H1 (cell line): ENCODE measurements around the gene SPDYE18. TPM values are rescaled to one million over a fixed set of nuclear protein-coding genes. Genes with fewer than 3 reads are reported as not detected.
"Not testable (repeated sequence)": the region's sequence is repeated elsewhere in the genome, so short reads cannot be mapped to it uniquely, and the experiment has no call there.

Experiments
- CTCF ChIA-PET: fragments of 300-600 bp; sonication (Branson Sonifier 250); formaldehyde crosslinking; loops from one replicate; lab custom pipeline; 2021; ENCODE audit not compliant: partially characterized antibody; lab: Charles Lee
- POLR2A ChIA-PET: fragments of 300-600 bp; sonication (Branson Sonifier 250); formaldehyde crosslinking; loops from one replicate; lab custom pipeline; 2021; ENCODE audit warnings: inconsistent platforms; ENCODE audit not compliant: partially characterized antibody; lab: Charles Lee
- DNase-seq, 2 experiments: peaks; one replicate each; pipeline versions ENCODE4 v3.0.0 to v3.0.0-alpha.2; 2010 to 2022; ENCODE audit warnings: low spot score in 2 of 2, low read depth in 1 of 2, mixed read lengths in 1 of 2
- FAIRE-seq: peaks from 2 replicates; lab custom pipeline; 2011; peaks lifted over from hg19 to GRCh38; lab: Jason Lieb, UNC
- H2AFZ ChIP-seq: 2 replicates; pipeline ENCODE4 v1.8.1; 2012; ENCODE audit warnings: low read length, inconsistent platforms
- H2AK5ac ChIP-seq: 2 replicates; pipeline ENCODE4 v1.6.1; 2013; ENCODE audit warnings: low read depth, low read length
- H2BK120ac ChIP-seq: replicated peaks from 2 replicates; pipeline ENCODE3; 2013; ENCODE audit warnings: low read depth, low read length, inconsistent platforms
- H2BK12ac ChIP-seq: 2 replicates; pipeline ENCODE4 v1.6.1; 2013; ENCODE audit warnings: low read depth, low read length
- H2BK15ac ChIP-seq: 2 replicates; pipeline ENCODE4 v1.6.1; 2013; ENCODE audit warnings: low read length
- H2BK20ac ChIP-seq: 2 replicates; pipeline ENCODE4 v1.6.1; 2013; ENCODE audit warnings: low read length
- H2BK5ac ChIP-seq: 2 replicates; pipeline ENCODE4 v1.6.1; 2013; ENCODE audit warnings: low read depth, low read length
- H3K14ac ChIP-seq: 2 replicates; pipeline ENCODE4 v1.6.1; 2013; ENCODE audit warnings: inconsistent platforms; ENCODE audit not compliant: insufficient read length
- H3K18ac ChIP-seq: 2 replicates; pipeline ENCODE4 v1.6.1; 2013; ENCODE audit warnings: low read length; ENCODE audit errors: extremely low read depth
- H3K23ac ChIP-seq: 2 replicates; pipeline ENCODE4 v1.6.1; 2013; ENCODE audit warnings: inconsistent platforms; ENCODE audit not compliant: insufficient read length
- H3K23me2 ChIP-seq: 2 replicates; pipeline ENCODE4 v1.6.1; 2013; ENCODE audit warnings: low read depth, low read length
- H3K27ac ChIP-seq: 2 replicates; pipeline ENCODE4 v1.6.1; 2011; ENCODE audit warnings: low read depth, low read length, inconsistent platforms
- H3K27me3 ChIP-seq, 4 experiments: replicated peaks in 1 of 4; 1 replicate in 1 of 4; 2 replicates in 3 of 4; pipeline versions ENCODE4 v1.6.1 to v1.8.1; 2011 to 2013; ENCODE audit warnings: low read length in 3 of 4, mild to moderate bottlenecking in 3 of 4, inconsistent platforms in 2 of 4, mixed read lengths in 2 of 4, moderate library complexity in 1 of 4; ENCODE audit not compliant: control insufficient read depth in 3 of 4, insufficient read depth in 3 of 4; ENCODE audit errors: extremely low read depth in 1 of 4
- H3K36me3 ChIP-seq, 4 experiments: 2 replicates each; pipeline versions ENCODE4 v1.6.1 to v1.8.1; 2011 to 2013; ENCODE audit warnings: mild to moderate bottlenecking in 4 of 4, low read length in 3 of 4, moderate library complexity in 2 of 4, control low read depth in 1 of 4, inconsistent platforms in 1 of 4; ENCODE audit not compliant: insufficient read depth in 4 of 4, control insufficient read depth in 2 of 4
- H3K4ac ChIP-seq: replicated peaks from 2 replicates; pipeline ENCODE3; 2013; ENCODE audit warnings: low read length, low read depth, mixed read lengths, inconsistent platforms; ENCODE audit not compliant: insufficient read length
- H3K4me1 ChIP-seq, 4 experiments: replicated peaks in 1 of 4; 1 replicate in 1 of 4; 2 replicates in 3 of 4; pipeline versions ENCODE4 v1.6.1 to v1.8.1; 2011 to 2013; ENCODE audit warnings: low read length in 3 of 4, inconsistent platforms in 2 of 4, mixed read lengths in 1 of 4; ENCODE audit not compliant: insufficient read depth in 4 of 4, control insufficient read depth in 3 of 4
- H3K4me2 ChIP-seq, 2 experiments: 2 replicates each; pipeline versions ENCODE4 v1.6.1 to v1.8.1; 2011 to 2013; ENCODE audit warnings: low read depth in 2 of 2, low read length in 2 of 2, control low read depth in 1 of 2, inconsistent platforms in 1 of 2, mild to moderate bottlenecking in 1 of 2; ENCODE audit not compliant: insufficient read depth in 1 of 2
- H3K4me3 ChIP-seq, 4 experiments: fragments of 200-600, 300-600 bp in 1 of 4; sonication (generic), shearing (Covaris generic), sonication (Bioruptor Twin) in 1 of 4; 2 replicates each; pipeline versions ENCODE4 v1.5.1 to v1.8.1; 2011 to 2016; ENCODE audit warnings: low read length in 4 of 4, low read depth in 3 of 4, control low read depth in 2 of 4, inconsistent platforms in 2 of 4, mild to moderate bottlenecking in 2 of 4, mixed read lengths in 1 of 4, moderate library complexity in 1 of 4; ENCODE audit not compliant: insufficient read depth in 2 of 4; ENCODE audit errors: extremely low read depth in 1 of 4
- H3K56ac ChIP-seq: replicated peaks from 2 replicates; pipeline ENCODE3; 2013; ENCODE audit warnings: low read depth, mild to moderate bottlenecking, mixed read lengths, low read length, inconsistent platforms; ENCODE audit not compliant: insufficient read length
- H3K79me1 ChIP-seq: 2 replicates; pipeline ENCODE4 v1.6.1; 2013; ENCODE audit warnings: low read depth, low read length, control low read depth
- H3K79me2 ChIP-seq, 2 experiments: 2 replicates each; pipeline versions ENCODE4 v1.6.1 to v1.8.1; 2012 to 2013; ENCODE audit warnings: low read length in 2 of 2, mild to moderate bottlenecking in 2 of 2, inconsistent platforms in 1 of 2; ENCODE audit not compliant: insufficient read depth in 2 of 2, control insufficient read depth in 1 of 2
- H3K9ac ChIP-seq, 4 experiments: replicated peaks in 1 of 4; 1 replicate in 1 of 4; 2 replicates in 3 of 4; pipeline versions ENCODE4 v1.6.1 to v1.8.1; 2011 to 2013; ENCODE audit warnings: low read depth in 3 of 4, low read length in 3 of 4, control low read depth in 2 of 4, mild to moderate bottlenecking in 2 of 4, moderate library complexity in 2 of 4, inconsistent platforms in 1 of 4; ENCODE audit errors: extremely low read depth in 1 of 4
- H3K9me3 ChIP-seq, 2 experiments: 2 replicates each; pipeline versions ENCODE4 v1.6.1 to v1.8.1; 2012 to 2013; ENCODE audit warnings: mild to moderate bottlenecking in 2 of 2, moderate library complexity in 2 of 2, control low read depth in 1 of 2, inconsistent platforms in 1 of 2, low read depth in 1 of 2, low read length in 1 of 2, mixed read lengths in 1 of 2; ENCODE audit not compliant: insufficient read depth in 2 of 2
- H4K20me1 ChIP-seq, 2 experiments: replicated peaks in 1 of 2; 2 replicates each; pipeline versions ENCODE3 to v1.8.1; 2011 to 2013; ENCODE audit warnings: inconsistent platforms in 2 of 2, low read length in 2 of 2, mild to moderate bottlenecking in 1 of 2; ENCODE audit not compliant: insufficient read depth in 2 of 2, control insufficient read depth in 1 of 2
- H4K5ac ChIP-seq: 2 replicates; pipeline ENCODE4 v1.6.1; 2013; ENCODE audit warnings: low read length, low read depth, mixed read lengths, inconsistent platforms; ENCODE audit not compliant: insufficient read length
- H4K8ac ChIP-seq: 2 replicates; pipeline ENCODE4 v1.8.0; 2013; ENCODE audit warnings: mild to moderate bottlenecking, moderate library complexity, low read length, inconsistent platforms; ENCODE audit not compliant: insufficient read depth; ENCODE audit errors: extremely low read depth
- H4K91ac ChIP-seq: replicated peaks from 2 replicates; pipeline ENCODE3; 2013; ENCODE audit warnings: low read length, mixed read lengths, inconsistent platforms; ENCODE audit not compliant: insufficient read length
- WGBS, 2 experiments: shearing (Covaris generic) in 1 of 2; methylation state at CpG; one replicate each; pipeline versions ENCODE4 v1.1.6 to v1.1.7; 2013 to 2015; ENCODE audit warnings: low lambda C conversion rate in 2 of 2, mixed read lengths in 2 of 2, inconsistent platforms in 1 of 2, low coverage in 1 of 2, missing lambda C conversion rate in 1 of 2; ENCODE audit not compliant: insufficient replicate concordance in 2 of 2, insufficient coverage in 1 of 2, insufficient read length in 1 of 2; ENCODE audit errors: extremely low coverage in 1 of 2, missing lambda C conversion rate in 1 of 2; 5-methylcytosine and 5-hydroxymethylcytosine counted together
- polyA plus RNA-seq, 7 experiments: library from polyadenylated mRNA; depleted of rRNA in 3 of 7; stranded (reverse) in 5 of 7; unstranded in 2 of 7; fragments of >200 nt in 5 of 7; fragments of 200-250 nt in 2 of 7; gene quantifications; 1 replicate in 5 of 7; 2 replicates in 1 of 7; 4 replicates in 1 of 7; pipeline versions ENCODE4 v1.2.1 to v1.2.3, GENCODE V29; 2011 to 2013; ENCODE audit warnings: missing spikeins in 2 of 7, mixed read lengths in 2 of 7
- total RNA-seq: library from RNA; stranded (reverse); fragmentation: NEBNext Ultra II Directional; extraction: Animal tissue kit (Norgen Biotek cat#: 25700); gene quantifications from 2 replicates; pipeline ENCODE4 v1.2.1, GENCODE V29; 2021

Gene SPDYE18
- total and polyA plus RNA-seq, 2 of the 8 experiments (the other 6 are each of a cell fraction or from before 2014, with no cell fraction given): not detected

DNA sequence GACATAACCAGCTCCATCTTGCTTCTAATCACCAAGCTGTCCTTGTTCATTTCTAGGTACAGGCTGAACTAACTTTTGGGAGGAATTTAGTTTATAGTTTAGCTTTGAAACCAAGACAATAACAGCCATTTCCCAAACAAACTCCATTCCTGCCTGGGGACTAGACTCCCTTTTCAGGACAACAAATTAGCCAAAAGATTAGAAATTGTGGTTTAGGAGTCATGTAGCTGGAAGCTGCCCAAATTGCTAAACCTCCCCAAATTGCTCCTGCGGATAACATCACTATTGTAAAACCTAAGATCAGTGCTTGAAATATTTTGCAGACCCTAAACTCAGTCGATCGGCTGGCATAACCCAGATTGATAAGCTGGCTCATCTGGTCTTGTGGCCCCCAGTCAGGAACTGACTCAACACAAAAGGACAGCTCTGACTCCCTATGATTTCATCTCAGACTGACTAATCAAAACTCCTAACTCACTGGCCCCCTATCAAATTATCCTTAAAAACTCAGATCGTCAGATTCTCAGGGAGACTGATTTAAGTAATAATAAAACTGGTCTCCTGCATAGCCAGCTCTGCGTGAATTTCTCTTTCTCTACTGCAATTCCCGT, 12.5 kb upstream of the SPDYE18 start:
- H4K8ac ChIP-seq, H3K9ac ChIP-seq, H3K79me1 ChIP-seq, H3K4me1 ChIP-seq, FAIRE-seq, DNase-seq, H2AK5ac ChIP-seq, H4K20me1 ChIP-seq, H2BK12ac ChIP-seq, H2AFZ ChIP-seq, H3K56ac ChIP-seq, H4K5ac ChIP-seq, H3K14ac ChIP-seq, CTCF ChIA-PET, H4K91ac ChIP-seq, H3K27me3 ChIP-seq, H2BK15ac ChIP-seq, H3K18ac ChIP-seq, H3K4me3 ChIP-seq, H2BK20ac ChIP-seq, POLR2A ChIA-PET, H3K4me2 ChIP-seq, H3K27ac ChIP-seq, H2BK5ac ChIP-seq, H3K9me3 ChIP-seq, H3K4ac ChIP-seq, H3K23me2 ChIP-seq, H3K23ac ChIP-seq, H3K79me2 ChIP-seq, H2BK120ac ChIP-seq, H3K36me3 ChIP-seq: not testable (repeated sequence)
- 77% methylated on average over 3 of the region's 6 CpGs; no CpG with 5 or more reads in 1 of the 2 experiments for WGBS, 2 experiments

GRCh38 chr7:77071108-77071507, 8.8 kb upstream of the SPDYE18 start:
- H2BK15ac ChIP-seq, H3K14ac ChIP-seq, H3K4ac ChIP-seq, H3K4me3 ChIP-seq, H3K9ac ChIP-seq, H3K27me3 ChIP-seq, H4K5ac ChIP-seq, H4K91ac ChIP-seq, DNase-seq, POLR2A ChIA-PET, FAIRE-seq, H3K79me2 ChIP-seq, H2AFZ ChIP-seq, H3K23ac ChIP-seq, H2AK5ac ChIP-seq, H2BK20ac ChIP-seq, H2BK5ac ChIP-seq, H3K4me1 ChIP-seq, H3K4me2 ChIP-seq, H3K23me2 ChIP-seq, H3K36me3 ChIP-seq, H3K79me1 ChIP-seq, H2BK120ac ChIP-seq, H4K20me1 ChIP-seq, H3K9me3 ChIP-seq, H2BK12ac ChIP-seq, H3K27ac ChIP-seq, H4K8ac ChIP-seq, H3K18ac ChIP-seq, H3K56ac ChIP-seq: not testable (repeated sequence)
- WGBS, 2 experiments: 88% methylated on average over 5 of the region's 6 CpGs; no CpG with 5 or more reads in 1 of the 2 experiments
- CTCF ChIA-PET: interaction anchor here (1.5 kb wide), 1 partner anchor 176 kb away, joined by 3 read pairs; no protein-coding TSS in a partner anchor
